Pancreas (tissue), 10 donors: ENCODE data around the gene PYGM. TPM values are rescaled to one million over a fixed set of nuclear protein-coding genes. Genes with fewer than 3 reads are reported as not detected.
A peak's percentile ranks its signal among the peaks of the same experiment; 100 is the strongest.

Source experiments
- ATAC-seq, 4 donors: fragments of 200-7000 bp; cut with Tn5 transposase; one replicate each; pipeline versions ENCODE4 v1.8.0 to v1.9.1; 2020; ENCODE audit warnings: mild to moderate bottlenecking in 4 of 4, moderate library complexity in 4 of 4
- DNase-seq, 6 donors: peaks; one replicate each; pipeline ENCODE4 v3.0.0-alpha.2; 2020
- FAIRE-seq: peaks from 2 replicates; lab custom pipeline; 2012; peaks lifted over from hg19 to GRCh38; lab: Jason Lieb, UNC
- H3K27ac ChIP-seq, 4 donors: fragments of 200-600 bp; sonication (generic); 1 replicate in 3 of 4; 2 replicates in 1 of 4; pipeline versions ENCODE4 v1.5.0 to v1.8.0; 2020
- H3K27me3 ChIP-seq, 4 donors: fragments of 200-600 bp; one replicate each; pipeline ENCODE4 v1.8.0; 2021
- H3K36me3 ChIP-seq, 3 donors: fragments of 200-600 bp; sonication (generic) in 1 of 3; one replicate each; pipeline versions ENCODE4 v1.5.0 to v1.8.0; 2020 to 2021
- H3K4me1 ChIP-seq, 3 donors: fragments of 200-600 bp; one replicate each; pipeline ENCODE4 v1.8.0; 2021
- H3K4me3 ChIP-seq, 4 donors: fragments of 200-600 bp; sonication (generic) in 2 of 4; one replicate each; pipeline versions ENCODE4 v1.5.0 to v1.8.0; 2020 to 2021
- H3K9me3 ChIP-seq, 4 donors: fragments of 200-600 bp; one replicate each; pipeline ENCODE4 v1.8.0; 2021
- CTCF ChIP-seq, 4 donors: fragments of 200-600 bp; sonication (generic) in 3 of 4; IDR thresholded peaks; one replicate each; pipeline versions ENCODE4 v1.5.0 to v1.8.0; 2021; ENCODE audit warnings: antibody characterized with exemption in 4 of 4
- WGBS, 2 donors: extraction: QIAGEN DNeasy Blood & Tissue Kit; methylation state at CpG; one replicate each; pipeline ENCODE4 v1.1.7; 2013; 5-methylcytosine and 5-hydroxymethylcytosine counted together
- intact Hi-C, 3 donors: fragments of 100-400 bp; cut with DNase I; formaldehyde crosslinking; loops; one replicate each; pipeline versions ENCODE4 v1.11.1 to v1.14.2; 2022
- polyA plus RNA-seq, 2 donors: library from polyadenylated mRNA; stranded (reverse); fragments of 200-250 nt; gene quantifications; one replicate each; pipeline ENCODE4 v1.2.3, GENCODE V29; 2013
- total RNA-seq, 6 donors: library from RNA; stranded (reverse); fragmentation: NEBNext Ultra II Directional in 4 of 6; extraction: Animal tissue kit (Norgen Biotek cat#: 25700) in 4 of 6; gene quantifications; one replicate each; pipeline versions ENCODE4 v1.2.1 to v1.2.4, GENCODE V29; 2021 to 2023
- donor health status: healthy with polysubstance abuse.
- donor health status: DM: no; HTN: no; CAD: no; lungs with moderate emphysema.
- donor health status: DM: no; HTN: no; CAD: no.
- donor health status: control.
- donor health status: control.
- donor health status: Bipolar disorder and iron deficiency.
- donor health status: DM: yes; HTN: yes; CAD: no.
- donor health status: DM: no; HTN: no; CAD: no.
- donor health status: DM: no; HTN: no; CAD: no.
- donor health status: DM: yes; HTN: yes; CAD: no.

Gene PYGM
- total and polyA plus RNA-seq, 8 donors, result 0.19 to 1.3 (median 0.47) TPM

DNA sequence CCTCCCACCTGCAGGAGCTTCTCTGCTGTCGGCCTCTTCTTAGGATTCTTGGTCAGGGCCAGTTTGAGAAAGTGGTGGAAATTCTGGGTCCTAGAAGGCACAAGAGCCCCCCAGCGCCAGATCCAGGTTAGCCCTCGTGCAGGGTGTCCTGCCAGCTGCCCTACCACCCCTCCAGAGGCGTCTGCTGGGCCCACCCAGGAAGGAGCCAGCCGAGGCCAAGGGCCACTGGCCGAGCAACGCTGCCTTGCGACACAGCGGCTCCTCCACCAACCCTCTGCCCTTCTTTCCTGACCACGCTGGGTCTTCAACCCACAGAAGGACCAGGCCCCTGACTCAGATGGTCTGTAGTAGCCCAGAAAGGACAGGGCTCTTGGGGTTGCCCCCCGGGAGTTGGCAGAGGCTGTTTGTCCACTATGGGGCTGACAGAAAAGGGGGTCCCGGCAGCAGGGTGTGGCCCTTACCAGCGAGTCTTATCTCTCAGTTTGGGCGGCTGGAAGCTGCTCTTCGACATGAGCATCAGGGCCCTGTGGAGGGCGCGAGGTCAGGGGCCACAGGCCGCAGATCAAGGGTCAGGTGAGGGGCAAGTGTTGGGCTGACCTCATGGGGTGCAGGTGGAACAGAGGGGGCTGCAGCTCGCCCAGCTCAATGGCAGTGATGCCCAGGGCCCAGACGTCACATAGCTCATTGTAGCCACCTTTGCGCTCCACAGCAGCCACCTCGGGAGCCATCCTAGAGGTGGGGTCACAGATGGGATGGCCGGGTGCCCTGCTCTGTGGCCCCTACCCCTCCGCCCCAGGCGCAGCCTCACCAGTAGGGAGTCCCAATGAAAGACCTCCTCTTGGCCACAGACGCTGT lies 40.8 kb upstream of the PYGM start:
- Histone ChIP-seq H3K27me3 (no peaks in the 10 kb centered on the region), H3K36me3 (peaks cover 0 to 3% (median 0%) of the 10 kb centered on the region in 3 donors), H3K9me3 (no peaks in the 10 kb centered on the region), H3K27ac (no peak overlapping the region), H3K4me3 (no peak overlapping the region), H3K4me1 (peaks cover 6 to 12% (median 7%) of the 10 kb centered on the region in 3 donors)
- no peak for ATAC-seq
- WGBS, 2 donors, result 88 to 91% methylated on average over 26 of the region's 26 CpGs
- TF ChIP-seq CTCF (IDR thresholded peaks at IDR 0.05), result no peak
- no peak for FAIRE-seq
- intact Hi-C loops, result no loop called here
- peak in 1 of 6 donors; percentile 76 for DNase-seq

GRCh38 chr11:64799623-64800302 lies 40.0 kb upstream of the PYGM start:
- ATAC-seq, result no peak
- intact Hi-C loops, result loop anchor here in 1 of 3 donors (10.0 kb wide), 1 partner anchor 95 kb away; no protein-coding TSS in a partner anchor
- H3K4me1 ChIP-seq, result peaks cover 6 to 12% (median 7%) of the 10 kb centered on the region in 3 donors

DNA sequence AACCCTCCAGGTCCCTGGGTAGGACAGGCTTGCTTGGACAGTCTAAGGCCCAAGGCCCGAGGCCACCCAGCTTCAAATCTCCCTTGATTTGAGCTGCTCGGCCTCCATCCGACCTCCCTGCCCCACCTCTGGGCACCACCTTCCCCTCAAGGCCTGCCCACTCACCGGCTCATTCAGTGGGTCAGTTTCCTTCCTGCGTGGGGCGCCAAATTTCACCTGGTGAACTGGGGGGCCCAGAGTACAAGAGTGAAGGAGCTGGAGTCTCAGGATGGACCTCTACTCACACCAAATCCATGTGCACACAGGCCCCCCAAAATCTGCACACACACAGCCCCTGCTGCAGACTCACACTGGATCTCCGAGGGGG lies 39.5 kb upstream of the PYGM start:
- no peak overlapping the region for H3K4me3 ChIP-seq
- ATAC-seq (no peak), FAIRE-seq (no peak), DNase-seq (peak in 2 of 6 donors; percentile 12 to 30)
- no peaks in the 10 kb centered on the region for H3K27me3 ChIP-seq
- no peak for TF ChIP-seq CTCF (IDR thresholded peaks at IDR 0.05)
- peaks cover 6 to 11% (median 6%) of the 10 kb centered on the region in 3 donors for H3K4me1 ChIP-seq
- H3K27ac ChIP-seq, result no peak overlapping the region
- intact Hi-C loops, result loop anchor here in 1 of 3 donors (10.0 kb wide), 1 partner anchor 96 kb away; no protein-coding TSS in a partner anchor
- WGBS, 2 donors, result 82 to 85% methylated on average over 7 of the region's 7 CpGs
- no peaks in the 10 kb centered on the region for H3K36me3 ChIP-seq
- no peaks in the 10 kb centered on the region for H3K9me3 ChIP-seq

More at GRCh38 chr11:64799623-64800302, 40.0 kb upstream of the PYGM start:
- no peaks in the 10 kb centered on the region for H3K9me3 ChIP-seq
- H3K27ac ChIP-seq, result no peak overlapping the region
- 76 to 77% methylated on average over 14 of the region's 14 CpGs for WGBS, 2 donors
- no peaks in the 10 kb centered on the region for H3K27me3 ChIP-seq
- peaks cover 0 to under 1% (median 0%) of the 10 kb centered on the region in 3 donors for H3K36me3 ChIP-seq
- no peak overlapping the region for H3K4me3 ChIP-seq
- TF ChIP-seq CTCF (IDR thresholded peaks at IDR 0.05), result no peak
- peak in 2 of 6 donors; percentile 11 to 54 for DNase-seq
- FAIRE-seq, result no peak

- Histone ChIP-seq H3K9me3 (no peaks in the 10 kb centered on the region), H3K36me3 (no peaks in the 10 kb centered on the region), H3K27ac (no peak overlapping the region), H3K4me1 (no peaks in the 10 kb centered on the region), H3K27me3 (no peaks in the 10 kb centered on the region), H3K4me3 (no peak overlapping the region)
- intact Hi-C loops, result loop anchor here in 1 of 3 donors (10.0 kb wide), 1 partner anchor 98 kb away; no protein-coding TSS in a partner anchor
- DNase-seq (peak in 3 of 6 donors; percentile 29 to 60 (median 50)), FAIRE-seq (no peak), ATAC-seq (no peak)
- 89 to 91% methylated on average over 19 of the region's 19 CpGs for WGBS, 2 donors
- TF ChIP-seq CTCF (IDR thresholded peaks at IDR 0.05), result no peak
Observed at GRCh38 chr11:64796757-64797541, 37.2 kb upstream of the PYGM start.
